Neural crest cell (in vitro differentiated cells): ENCODE results near the gene YIPF6. TPM values are rescaled to one million over a fixed set of nuclear protein-coding genes. Genes with fewer than 3 reads are reported as not detected.
"Not testable (repeated sequence)": the region's sequence is repeated elsewhere in the genome, so short reads cannot be mapped to it uniquely, and the experiment has no call there.

ENCODE experiments used
- DNase-seq: peaks from one replicate; pipeline ENCODE4 v3.0.0; 2021; ENCODE audit warnings: low read depth, mixed read lengths, low spot score
- H3K27ac Mint-ChIP-seq: one replicate; pipeline ENCODE4 v1.8.0; 2021; ENCODE audit warnings: mild to moderate bottlenecking, mixed read lengths; ENCODE audit not compliant: unreplicated experiment
- H3K27me3 Mint-ChIP-seq: 2 replicates; pipeline ENCODE4 v1.8.0; 2021; ENCODE audit warnings: low read depth, mild to moderate bottlenecking, mixed read lengths
- H3K36me3 Mint-ChIP-seq: 2 replicates; pipeline ENCODE4 v1.8.0; 2021; ENCODE audit warnings: low read depth, mild to moderate bottlenecking, mixed read lengths
- H3K4me1 Mint-ChIP-seq: 2 replicates; pipeline ENCODE4 v1.8.0; 2021; ENCODE audit warnings: mixed read lengths
- H3K4me3 Mint-ChIP-seq: one replicate; pipeline ENCODE4 v1.8.0; 2021; ENCODE audit warnings: mild to moderate bottlenecking, mixed read lengths
- H3K9me3 Mint-ChIP-seq: 2 replicates; pipeline ENCODE4 v1.8.0; 2021; ENCODE audit warnings: mixed read lengths
- total RNA-seq: library from RNA; stranded (reverse); gene quantifications from 2 replicates; pipeline ENCODE4 v1.2.1, GENCODE V29; 2021
- TF ChIP-seq, protein P1 (sequence below): fragments of 200-600 bp; sonication (generic); conservative IDR thresholded peaks from 2 replicates; pipeline ENCODE4 v1.5.0; 2021; ENCODE audit warnings: antibody characterized with exemption, mild to moderate bottlenecking

Gene YIPF6
- total RNA-seq, 1 donor from 2014 or later, result 37.4 TPM

- Mint-ChIP-seq H3K27me3 (no peaks in the 10 kb centered on the region), H3K9me3 (no peaks in the 10 kb centered on the region), H3K4me3 (no peak overlapping the region), H3K36me3 (no peaks in the 10 kb centered on the region), H3K27ac (no peak overlapping the region), H3K4me1 (peaks cover 11% of the 10 kb centered on the region)
- TF ChIP-seq, protein P1, sequence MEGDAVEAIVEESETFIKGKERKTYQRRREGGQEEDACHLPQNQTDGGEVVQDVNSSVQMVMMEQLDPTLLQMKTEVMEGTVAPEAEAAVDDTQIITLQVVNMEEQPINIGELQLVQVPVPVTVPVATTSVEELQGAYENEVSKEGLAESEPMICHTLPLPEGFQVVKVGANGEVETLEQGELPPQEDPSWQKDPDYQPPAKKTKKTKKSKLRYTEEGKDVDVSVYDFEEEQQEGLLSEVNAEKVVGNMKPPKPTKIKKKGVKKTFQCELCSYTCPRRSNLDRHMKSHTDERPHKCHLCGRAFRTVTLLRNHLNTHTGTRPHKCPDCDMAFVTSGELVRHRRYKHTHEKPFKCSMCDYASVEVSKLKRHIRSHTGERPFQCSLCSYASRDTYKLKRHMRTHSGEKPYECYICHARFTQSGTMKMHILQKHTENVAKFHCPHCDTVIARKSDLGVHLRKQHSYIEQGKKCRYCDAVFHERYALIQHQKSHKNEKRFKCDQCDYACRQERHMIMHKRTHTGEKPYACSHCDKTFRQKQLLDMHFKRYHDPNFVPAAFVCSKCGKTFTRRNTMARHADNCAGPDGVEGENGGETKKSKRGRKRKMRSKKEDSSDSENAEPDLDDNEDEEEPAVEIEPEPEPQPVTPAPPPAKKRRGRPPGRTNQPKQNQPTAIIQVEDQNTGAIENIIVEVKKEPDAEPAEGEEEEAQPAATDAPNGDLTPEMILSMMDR, result peak; percentile 81
- peak; percentile 44 for DNase-seq
Measured at GRCh38 chrX:68511255-68511654, 12.4 kb downstream of the YIPF6 start.

GRCh38 chrX:68524680-68525079 lies 25.8 kb downstream of the YIPF6 start:
- DNase-seq, H3K4me1 Mint-ChIP-seq, H3K27ac Mint-ChIP-seq, H3K4me3 Mint-ChIP-seq, H3K27me3 Mint-ChIP-seq: not testable (repeated sequence)
- H3K9me3 Mint-ChIP-seq, result peaks cover 20% of the 10 kb centered on the region
- H3K36me3 Mint-ChIP-seq, result peaks cover 49% of the 10 kb centered on the region

- no peaks in the 10 kb centered on the region for H3K4me1 Mint-ChIP-seq
- H3K36me3 Mint-ChIP-seq, result peaks cover 14% of the 10 kb centered on the region
- H3K4me3 Mint-ChIP-seq, result no peak overlapping the region
- DNase-seq, result no peak
- H3K27me3 Mint-ChIP-seq, result no peaks in the 10 kb centered on the region
- peaks cover 5% of the 10 kb centered on the region for H3K9me3 Mint-ChIP-seq
- no peak overlapping the region for H3K27ac Mint-ChIP-seq
- TF ChIP-seq, protein P1, result no peak
Measured at GRCh38 chrX:68532831-68533533, 34.1 kb downstream of the YIPF6 start.

GRCh38 chrX:68533656-68534055 lies 34.8 kb downstream of the YIPF6 start:
- H3K27ac Mint-ChIP-seq, result no peak overlapping the region
- TF ChIP-seq, protein P1, result no peak
- H3K9me3 Mint-ChIP-seq, result peaks cover 9% of the 10 kb centered on the region
- peaks cover 12% of the 10 kb centered on the region for H3K36me3 Mint-ChIP-seq
- H3K4me3 Mint-ChIP-seq, result no peak overlapping the region
- H3K4me1 Mint-ChIP-seq, result no peaks in the 10 kb centered on the region
- H3K27me3 Mint-ChIP-seq, result no peaks in the 10 kb centered on the region
- DNase-seq, result no peak

DNA sequence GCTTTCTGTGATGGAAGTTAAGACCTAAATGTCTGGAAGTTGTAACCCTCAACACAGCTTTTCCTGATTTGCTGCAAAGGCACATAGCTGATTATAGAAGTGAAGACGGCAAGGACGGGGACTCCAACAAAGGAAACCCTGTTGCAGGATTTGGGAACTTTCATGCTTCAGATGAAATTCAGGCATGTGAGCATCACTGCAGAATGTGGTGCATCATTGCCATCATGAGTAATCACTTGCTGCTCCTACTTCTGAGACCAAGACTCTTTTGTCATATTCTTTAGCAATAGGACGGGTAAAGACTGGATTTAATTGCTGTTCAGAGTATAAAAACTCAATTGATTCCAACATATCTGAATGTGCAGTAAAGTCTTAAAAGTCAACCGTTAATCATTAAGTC lies 35.8 kb downstream of the YIPF6 start:
- no peak overlapping the region for H3K4me3 Mint-ChIP-seq
- H3K9me3 Mint-ChIP-seq, result peaks cover 9% of the 10 kb centered on the region
- TF ChIP-seq, protein P1, result no peak
- H3K27me3 Mint-ChIP-seq, result no peaks in the 10 kb centered on the region
- peaks cover 12% of the 10 kb centered on the region for H3K36me3 Mint-ChIP-seq
- H3K4me1 Mint-ChIP-seq, result no peaks in the 10 kb centered on the region
- no peak for DNase-seq
- no peak overlapping the region for H3K27ac Mint-ChIP-seq

- no peak overlapping the region for H3K27ac Mint-ChIP-seq
- H3K27me3 Mint-ChIP-seq, result no peaks in the 10 kb centered on the region
- TF ChIP-seq, protein P1, result no peak
- no peak for DNase-seq
- peaks cover 12% of the 10 kb centered on the region for H3K9me3 Mint-ChIP-seq
- no peak overlapping the region for H3K4me3 Mint-ChIP-seq
- H3K36me3 Mint-ChIP-seq, result peaks cover 16% of the 10 kb centered on the region
- H3K4me1 Mint-ChIP-seq, result no peaks in the 10 kb centered on the region
Measured at GRCh38 chrX:68536429-68536828, 37.6 kb downstream of the YIPF6 start.
